Bronchial epithelial cell (primary cell): Measurements from ENCODE around the gene XRCC4. TPM values are rescaled to one million over a fixed set of nuclear protein-coding genes. Genes with fewer than 3 reads are reported as not detected.
A peak's percentile ranks its signal among the peaks of the same experiment; 100 is the strongest.

Experiments
- DNase-seq: peaks from one replicate; pipeline ENCODE4 v3.0.0-alpha.2; 2010; ENCODE audit warnings: low read depth
- FAIRE-seq: peaks from 2 replicates; lab custom pipeline; 2011; peaks lifted over from hg19 to GRCh38; lab: Jason Lieb, UNC
- H3K27me3 ChIP-seq: 2 replicates; pipeline ENCODE4 v1.5.1; 2011; ENCODE audit warnings: low read length; ENCODE audit not compliant: control insufficient read depth, insufficient read depth
- H3K36me3 ChIP-seq: 2 replicates; pipeline ENCODE4 v1.5.1; 2011; ENCODE audit warnings: low read length; ENCODE audit not compliant: control insufficient read depth, insufficient read depth
- H3K4me3 ChIP-seq: 2 replicates; pipeline ENCODE4 v1.5.1; 2011; ENCODE audit warnings: mild to moderate bottlenecking, low read depth, low read length, control low read depth
- CTCF ChIP-seq: IDR thresholded peaks from 2 replicates; pipeline ENCODE4 v1.5.1; 2011; ENCODE audit warnings: mild to moderate bottlenecking, moderate library complexity, low read length, control low read depth, inconsistent platforms; ENCODE audit not compliant: insufficient read depth, severe bottlenecking
- total RNA-seq: library from RNA; depleted of rRNA; stranded (reverse); fragments of >200 nt; gene quantifications from 2 replicates; pipeline ENCODE4 v1.2.1, GENCODE V29; 2014

XRCC4 gene
- total RNA-seq, 1 donor from 2014 or later: 9.5 TPM

GRCh38 chr5:83313436-83313835, 236.1 kb downstream of the XRCC4 start:
- no peak overlapping the region for H3K4me3 ChIP-seq
- H3K36me3 ChIP-seq: no peaks in the 10 kb centered on the region
- FAIRE-seq (no peak), DNase-seq (no peak)
- H3K27me3 ChIP-seq: no peaks in the 10 kb centered on the region
- TF ChIP-seq CTCF: no peak

GRCh38 chr5:83321483-83322055, 244.2 kb downstream of the XRCC4 start:
- no peak overlapping the region for H3K4me3 ChIP-seq
- FAIRE-seq (no peak), DNase-seq (no peak)
- H3K36me3 ChIP-seq: no peaks in the 10 kb centered on the region
- TF ChIP-seq CTCF: no peak
- no peaks in the 10 kb centered on the region for H3K27me3 ChIP-seq

- no peak for FAIRE-seq
- Histone ChIP-seq H3K27me3 (no peaks in the 10 kb centered on the region), H3K4me3 (no peak overlapping the region), H3K36me3 (no peaks in the 10 kb centered on the region)
- TF ChIP-seq CTCF: no peak
- no peak for DNase-seq
Measured at GRCh38 chr5:83322273-83322924, 245.1 kb downstream of the XRCC4 start.

- FAIRE-seq (no peak), DNase-seq (no peak)
- no peaks in the 10 kb centered on the region for H3K27me3 ChIP-seq
- no peak overlapping the region for H3K4me3 ChIP-seq
- no peaks in the 10 kb centered on the region for H3K36me3 ChIP-seq
- TF ChIP-seq CTCF: no peak
Measured at GRCh38 chr5:83323557-83324180, 246.3 kb downstream of the XRCC4 start.

GRCh38 chr5:83331842-83332241, 254.5 kb downstream of the XRCC4 start:
- H3K27me3 ChIP-seq: no peaks in the 10 kb centered on the region
- DNase-seq (peak; percentile 5), FAIRE-seq (no peak)
- H3K4me3 ChIP-seq: no peak overlapping the region
- no peaks in the 10 kb centered on the region for H3K36me3 ChIP-seq
- no peak for TF ChIP-seq CTCF
